Measurements from ENCODE around the gene PALLD. TPM values are rescaled to one million over a fixed set of nuclear protein-coding genes. Genes with fewer than 3 reads are reported as not detected.

Gene PALLD
- polyA plus RNA-seq, 1 donor (not counting 4 experiments of a cell fraction or from before 2014, with no cell fraction given): 136 TPM

DNA sequence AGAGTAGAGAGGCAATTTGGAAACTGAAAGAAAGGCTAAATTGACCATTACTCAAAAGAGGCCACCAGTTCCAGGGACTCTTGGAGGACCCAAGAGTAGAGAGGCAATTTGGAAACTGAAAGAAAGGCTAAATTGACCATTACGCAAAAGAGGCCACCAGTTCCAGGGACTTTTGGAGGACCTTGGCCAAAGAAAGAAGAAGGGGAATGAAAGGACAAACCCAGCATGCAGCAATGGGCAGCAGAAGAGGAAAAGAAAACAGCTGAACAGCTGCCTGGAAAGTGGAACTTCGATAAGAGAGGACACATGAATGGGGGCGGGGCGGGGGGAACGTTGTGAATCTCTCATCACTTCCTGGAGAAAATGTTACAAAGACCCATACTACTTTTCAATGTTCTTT lies 80.8 kb downstream of the PALLD start:
- Histone ChIP-seq H3K4me3 (ENCODE audit: control insufficient read depth in 2 of 3, extremely low read depth in 1 of 3, insufficient read depth in 2 of 3, low read depth in 1 of 3, low read length in 3 of 3) (no peak overlapping the region), H3K4me1 (ENCODE audit: control insufficient read depth, extremely low read depth, insufficient read depth, low read length) (peaks cover 14% of the 10 kb centered on the region), H3K9me1 (ENCODE audit: control insufficient read depth, extremely low read depth, insufficient read depth, low read length) (no peaks in the 10 kb centered on the region), H3K79me2 (ENCODE audit: control insufficient read depth, insufficient read depth, low read length) (no peaks in the 10 kb centered on the region), H2AFZ (ENCODE audit: control insufficient read depth, low read length) (no peak overlapping the region), H3K27ac (ENCODE audit: control insufficient read depth, insufficient read depth, low read length) (no peak overlapping the region), H3K9me3 (ENCODE audit: control insufficient read depth, low read depth, low read length) (no peaks in the 10 kb centered on the region), H3K27me3 (ENCODE audit: control insufficient read depth, extremely low read depth, insufficient read depth, low read length) (no peaks in the 10 kb centered on the region), H3K4me2 (ENCODE audit: control insufficient read depth, extremely low read depth, insufficient read depth, low read depth, low read length) (no peak overlapping the region), H4K20me1 (ENCODE audit: control insufficient read depth, extremely low read depth, insufficient read depth, low read length) (no peaks in the 10 kb centered on the region), H3K9ac (ENCODE audit: control insufficient read depth, extremely low read depth, insufficient read depth, low read length) (no peak overlapping the region), H3K36me3 (ENCODE audit: control insufficient read depth in 2 of 2, extremely low read depth in 1 of 2, insufficient read depth in 2 of 2, low read length in 2 of 2) (no peaks in the 10 kb centered on the region)
- FAIRE-seq (no peak), DNase-seq (ENCODE audit: low read depth, low spot score) (no peak)
- TF ChIP-seq EZH2 (IDR thresholded peaks at IDR 0.05; ENCODE audit: low read length): no peak
- TF ChIP-seq CTCF (optimal IDR thresholded peaks at IDR 0.05 in 1 of 3, IDR thresholded peaks at IDR 0.05 in 1 of 3, conservative IDR thresholded peaks at IDR 0.05 in 1 of 3; ENCODE audit: extremely low read depth in 1 of 3, insufficient read depth in 2 of 3, low read length in 3 of 3): no peak
- dilution Hi-C loops (cut with MboI; ENCODE audit: extremely low pct_ligation_motif_present, low sequenced_read_pairs): no loop called here

- Histone ChIP-seq H3K79me2 (ENCODE audit: control insufficient read depth, insufficient read depth, low read length) (no peaks in the 10 kb centered on the region), H3K4me3 (ENCODE audit: control insufficient read depth in 2 of 3, extremely low read depth in 1 of 3, insufficient read depth in 2 of 3, low read depth in 1 of 3, low read length in 3 of 3) (no peak overlapping the region), H2AFZ (ENCODE audit: control insufficient read depth, low read length) (no peak overlapping the region), H3K4me1 (ENCODE audit: control insufficient read depth, extremely low read depth, insufficient read depth, low read length) (peaks cover 12% of the 10 kb centered on the region), H3K9me1 (ENCODE audit: control insufficient read depth, extremely low read depth, insufficient read depth, low read length) (no peaks in the 10 kb centered on the region), H3K36me3 (ENCODE audit: control insufficient read depth in 2 of 2, extremely low read depth in 1 of 2, insufficient read depth in 2 of 2, low read length in 2 of 2) (no peaks in the 10 kb centered on the region), H4K20me1 (ENCODE audit: control insufficient read depth, extremely low read depth, insufficient read depth, low read length) (no peaks in the 10 kb centered on the region), H3K4me2 (ENCODE audit: control insufficient read depth, extremely low read depth, insufficient read depth, low read depth, low read length) (no peak overlapping the region), H3K27me3 (ENCODE audit: control insufficient read depth, extremely low read depth, insufficient read depth, low read length) (no peaks in the 10 kb centered on the region), H3K9me3 (ENCODE audit: control insufficient read depth, low read depth, low read length) (no peaks in the 10 kb centered on the region), H3K27ac (ENCODE audit: control insufficient read depth, insufficient read depth, low read length) (no peak overlapping the region), H3K9ac (ENCODE audit: control insufficient read depth, extremely low read depth, insufficient read depth, low read length) (no peak overlapping the region)
- no peak for DNase-seq (ENCODE audit: low read depth, low spot score)
- TF ChIP-seq CTCF (optimal IDR thresholded peaks at IDR 0.05 in 1 of 3, IDR thresholded peaks at IDR 0.05 in 1 of 3, conservative IDR thresholded peaks at IDR 0.05 in 1 of 3; ENCODE audit: extremely low read depth in 1 of 3, insufficient read depth in 2 of 3, low read length in 3 of 3) (no peak), EZH2 (IDR thresholded peaks at IDR 0.05; ENCODE audit: low read length) (no peak)
- dilution Hi-C loops (cut with MboI; ENCODE audit: extremely low pct_ligation_motif_present, low sequenced_read_pairs): no loop called here
- FAIRE-seq: peak; percentile 51
Observed at GRCh38 chr4:168580228-168580627, 83.4 kb downstream of the PALLD start.

Data from keratinocyte (primary cell).